ENCODE data around the gene PACSIN2. TPM values are rescaled to one million over a fixed set of nuclear protein-coding genes. Genes with fewer than 3 reads are reported as not detected.

The PACSIN2 gene
- polyA plus RNA-seq, 10 donors, result 23.7 to 35.8 (median 29.1) TPM

- no peak for DNase-seq
Observed at GRCh38 chr22:42834177-42834949, 180.6 kb downstream of the PACSIN2 start.

DNA sequence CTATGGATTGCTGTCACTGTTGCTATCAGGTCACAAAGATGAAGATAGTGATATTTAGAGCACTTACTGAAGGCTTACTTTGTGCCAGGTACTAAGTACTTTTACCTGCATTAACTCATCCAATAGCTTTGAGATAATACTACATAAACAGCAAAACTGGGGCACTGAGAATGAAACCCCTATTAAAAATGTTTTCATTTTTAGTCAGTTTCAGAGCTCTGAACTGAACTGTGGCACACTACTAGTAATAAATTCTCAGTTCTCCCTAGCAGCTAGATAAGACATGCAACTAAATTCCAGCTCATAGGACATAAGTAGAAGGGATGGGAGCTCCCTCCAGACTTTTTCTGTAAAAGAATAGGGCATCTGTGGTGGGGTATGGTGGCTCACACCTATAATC lies 181.8 kb downstream of the PACSIN2 start:
- DNase-seq, result no peak

DNA sequence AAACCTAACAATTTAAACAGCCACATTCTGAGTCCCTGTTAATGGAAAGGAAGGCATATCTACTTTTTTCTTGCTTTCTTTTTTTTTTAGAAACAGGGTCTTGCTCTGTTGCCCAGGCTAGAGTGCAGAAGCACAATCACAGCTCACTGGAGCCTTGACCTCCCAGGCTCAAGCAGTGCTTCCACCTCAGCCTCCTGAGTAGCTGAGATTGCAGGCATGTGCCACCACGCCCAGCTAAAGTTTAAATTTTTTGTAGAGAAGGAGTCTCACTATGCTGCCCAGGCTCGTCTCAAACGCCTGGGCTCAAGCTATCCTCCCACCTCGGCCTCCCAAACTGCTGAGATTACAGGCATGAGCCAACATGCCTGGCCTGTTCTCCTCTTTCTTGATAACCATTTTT lies 183.2 kb downstream of the PACSIN2 start:
- no peak for DNase-seq

DNA sequence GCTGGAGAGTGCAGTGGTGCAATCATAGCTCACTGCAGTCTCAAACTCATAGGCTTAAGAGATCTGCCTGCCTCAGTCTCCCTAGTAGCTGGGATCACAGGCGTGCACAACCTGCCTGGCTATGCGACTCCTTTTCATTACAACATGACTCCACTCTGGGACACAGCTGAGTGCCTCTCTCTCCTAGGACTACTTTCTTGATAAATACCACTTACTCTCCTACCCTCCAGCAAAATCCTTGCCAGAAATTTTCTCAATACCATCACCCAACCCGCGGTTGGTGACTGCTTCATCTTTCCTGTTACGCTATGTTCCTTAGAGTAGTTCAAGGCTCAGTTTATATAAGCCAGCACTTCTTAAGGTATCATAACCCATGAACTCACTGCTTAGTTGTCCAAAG lies 184.8 kb downstream of the PACSIN2 start:
- no peak for DNase-seq

DNA sequence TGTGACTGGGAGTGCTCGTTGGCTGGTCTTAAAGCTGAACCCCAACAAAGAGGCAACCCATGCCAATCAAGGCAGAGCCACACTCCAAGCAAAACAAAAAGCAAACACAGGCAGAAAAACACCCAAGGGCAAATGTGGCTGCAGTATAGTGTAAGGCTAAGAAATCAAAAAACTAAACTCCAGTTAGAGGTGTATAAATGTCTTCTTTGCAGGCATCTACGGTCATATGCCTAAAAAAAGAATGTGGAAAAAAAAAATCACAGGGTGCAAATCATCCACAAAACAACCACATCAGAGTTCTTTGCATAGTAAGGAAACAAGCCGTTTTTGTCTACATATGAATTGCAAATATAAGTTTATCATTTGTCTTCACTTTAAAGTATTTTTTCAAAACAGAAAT lies 185.6 kb downstream of the PACSIN2 start:
- no peak for DNase-seq

- no peak for DNase-seq
Observed at GRCh38 chr22:42825796-42826195, 189.2 kb downstream of the PACSIN2 start.

DNA sequence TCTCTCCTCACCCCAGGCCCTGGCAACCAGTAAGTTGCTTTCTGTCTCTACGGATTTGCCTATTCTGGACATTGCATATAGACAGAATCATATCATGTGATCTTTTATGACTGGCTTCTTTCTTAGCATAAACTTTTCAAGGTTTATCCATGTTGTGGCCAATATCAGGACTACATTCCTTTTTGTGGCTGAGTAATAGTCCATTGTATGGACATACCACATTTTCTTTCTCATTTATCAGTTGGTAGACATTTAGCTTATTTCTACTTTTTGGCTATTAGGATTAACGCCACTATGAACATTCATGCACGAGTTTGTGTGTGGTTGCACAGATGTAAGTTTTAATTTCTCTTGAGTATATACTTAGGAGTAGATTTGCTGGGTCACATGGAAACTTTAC lies 193.6 kb downstream of the PACSIN2 start:
- DNase-seq, result no peak

DNA sequence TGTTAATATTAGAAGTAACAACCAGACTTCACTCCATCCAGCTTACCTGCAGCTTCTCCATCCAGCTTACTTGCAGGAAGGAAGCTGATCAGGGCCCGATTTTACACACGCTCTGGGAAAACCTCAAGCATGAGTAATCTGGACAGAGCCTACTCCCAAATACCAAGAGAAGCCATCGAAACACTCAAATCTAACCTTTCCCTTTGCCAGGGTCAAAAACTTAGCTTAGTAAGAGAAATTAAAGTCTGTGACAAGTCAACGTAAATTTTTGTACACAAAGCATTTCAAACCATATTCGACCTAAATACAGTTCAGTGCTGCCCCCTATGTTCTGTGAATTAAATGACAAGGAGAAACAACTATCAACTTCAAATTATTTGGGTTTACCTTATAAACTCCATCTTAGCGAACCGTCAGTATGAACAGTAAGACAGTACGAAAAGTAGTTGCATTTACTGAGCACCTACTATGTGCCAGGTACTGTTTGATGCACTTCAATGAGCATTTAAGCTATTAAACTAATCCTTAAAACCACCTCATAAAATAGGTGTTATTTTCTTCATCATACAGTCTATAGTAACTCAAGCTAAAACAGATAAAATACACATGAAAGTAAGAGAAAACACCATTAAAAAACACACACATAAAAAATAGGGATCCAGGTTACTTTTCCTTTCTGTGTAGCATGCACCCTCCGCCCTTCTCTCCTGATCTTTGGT lies 194.7 kb downstream of the PACSIN2 start:
- DNase-seq, result peak in 2 of 3 donors; percentile 23 to 30

Other genes starting within 250 kb of the PACSIN2 start
- gene ARFGAP3, start 157.9 kb downstream of the PACSIN2 start, polyA plus RNA-seq (ENCODE audit: insufficient read length in 10 of 10), result 10 to 100 TPM; 31.2 to 45.6 (median 37.5) TPM
- gene TTLL1, start 74.2 kb upstream of the PACSIN2 start, polyA plus RNA-seq (ENCODE audit: insufficient read length in 10 of 10), result 10 to 100 TPM in 3 of 10 donors, 1 to 10 TPM in 7; 8.6 to 11.2 (median 9.1) TPM
- gene BIK, start 95.6 kb upstream of the PACSIN2 start, polyA plus RNA-seq (ENCODE audit: insufficient read length in 10 of 10), result under 1 TPM in 6 of 10 donors, not detected in 4; 0.25 to 0.66 (median 0.31) TPM
- 10 to 100 TPM in 5 of 10 donors, 1 to 10 TPM in 5; 6.8 to 12.4 (median 10.2) TPM for gene MCAT, start 128.2 kb upstream of the PACSIN2 start, polyA plus RNA-seq (ENCODE audit: insufficient read length in 10 of 10)
- 10 to 100 TPM; 38.7 to 80.9 (median 53.9) TPM for gene TSPO, start 136.4 kb upstream of the PACSIN2 start, polyA plus RNA-seq (ENCODE audit: insufficient read length in 10 of 10)
- 10 to 100 TPM; 11.6 to 19.1 (median 13.6) TPM for gene TTLL12, start 172.0 kb upstream of the PACSIN2 start, polyA plus RNA-seq (ENCODE audit: insufficient read length in 10 of 10)

All from muscle of back (tissue), 11 donors.